GM12865 (cell line): Measurements from ENCODE around the gene PRDM10.

ENCODE experiments used
- DNase-seq: peaks from one replicate; pipeline ENCODE4 v3.0.0; 2010; ENCODE audit warnings: low read depth
- H3K4me3 ChIP-seq: 2 replicates; pipeline ENCODE4 v1.5.1; 2011; ENCODE audit warnings: mild to moderate bottlenecking, low read depth, low read length, control low read depth
- TF ChIP-seq, protein P1 (sequence below): IDR thresholded peaks from 2 replicates; pipeline ENCODE4 v1.5.1; 2011; ENCODE audit warnings: low read length, control low read depth, low read depth, inconsistent platforms; ENCODE audit not compliant: insufficient read depth; ENCODE audit errors: missing control alignments

The PRDM10 gene

DNA sequence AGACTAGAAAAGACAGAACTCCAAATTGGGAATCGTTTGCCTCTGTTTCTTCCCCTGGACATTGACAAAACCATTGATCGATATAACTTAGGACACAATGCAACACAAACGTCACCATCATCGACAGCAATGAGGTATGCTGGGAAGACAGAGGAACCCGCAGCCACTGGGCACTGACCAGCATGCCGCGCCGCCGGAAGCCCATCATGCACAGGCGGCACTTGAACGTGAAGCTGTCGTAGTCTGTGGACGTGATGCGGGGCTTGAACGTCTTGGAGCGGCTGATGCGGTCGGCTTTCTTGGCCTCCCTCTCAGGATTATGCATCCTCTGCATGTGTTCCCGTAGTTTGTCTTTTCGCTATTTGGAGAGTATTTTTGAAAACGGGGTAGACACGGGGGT lies 84.3 kb downstream of the PRDM10 start:
- H3K4me3 ChIP-seq, result no peak overlapping the region
- DNase-seq, result no peak
- TF ChIP-seq, protein P1, sequence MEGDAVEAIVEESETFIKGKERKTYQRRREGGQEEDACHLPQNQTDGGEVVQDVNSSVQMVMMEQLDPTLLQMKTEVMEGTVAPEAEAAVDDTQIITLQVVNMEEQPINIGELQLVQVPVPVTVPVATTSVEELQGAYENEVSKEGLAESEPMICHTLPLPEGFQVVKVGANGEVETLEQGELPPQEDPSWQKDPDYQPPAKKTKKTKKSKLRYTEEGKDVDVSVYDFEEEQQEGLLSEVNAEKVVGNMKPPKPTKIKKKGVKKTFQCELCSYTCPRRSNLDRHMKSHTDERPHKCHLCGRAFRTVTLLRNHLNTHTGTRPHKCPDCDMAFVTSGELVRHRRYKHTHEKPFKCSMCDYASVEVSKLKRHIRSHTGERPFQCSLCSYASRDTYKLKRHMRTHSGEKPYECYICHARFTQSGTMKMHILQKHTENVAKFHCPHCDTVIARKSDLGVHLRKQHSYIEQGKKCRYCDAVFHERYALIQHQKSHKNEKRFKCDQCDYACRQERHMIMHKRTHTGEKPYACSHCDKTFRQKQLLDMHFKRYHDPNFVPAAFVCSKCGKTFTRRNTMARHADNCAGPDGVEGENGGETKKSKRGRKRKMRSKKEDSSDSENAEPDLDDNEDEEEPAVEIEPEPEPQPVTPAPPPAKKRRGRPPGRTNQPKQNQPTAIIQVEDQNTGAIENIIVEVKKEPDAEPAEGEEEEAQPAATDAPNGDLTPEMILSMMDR, result no peak

DNA sequence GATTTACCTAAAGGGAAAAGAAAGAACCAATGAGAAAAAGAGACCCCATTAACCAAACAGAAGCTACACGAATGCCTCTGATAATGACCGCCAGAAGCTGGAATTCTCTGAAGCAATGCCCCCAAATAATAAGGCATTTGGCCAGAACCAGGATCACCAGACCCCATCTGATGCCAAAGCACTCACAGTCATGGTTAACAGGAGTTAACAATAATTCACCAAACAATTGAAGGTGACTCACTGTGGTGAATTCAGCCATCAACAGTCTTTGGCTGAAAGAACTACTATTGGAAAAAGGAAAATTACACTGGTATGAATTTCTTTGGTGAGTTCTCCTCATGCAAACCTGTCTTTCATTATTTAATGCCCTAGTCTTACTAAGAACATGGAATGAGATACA lies 85.4 kb downstream of the PRDM10 start:
- no peak for DNase-seq
- no peak overlapping the region for H3K4me3 ChIP-seq
- TF ChIP-seq, protein P1, result no peak

DNA sequence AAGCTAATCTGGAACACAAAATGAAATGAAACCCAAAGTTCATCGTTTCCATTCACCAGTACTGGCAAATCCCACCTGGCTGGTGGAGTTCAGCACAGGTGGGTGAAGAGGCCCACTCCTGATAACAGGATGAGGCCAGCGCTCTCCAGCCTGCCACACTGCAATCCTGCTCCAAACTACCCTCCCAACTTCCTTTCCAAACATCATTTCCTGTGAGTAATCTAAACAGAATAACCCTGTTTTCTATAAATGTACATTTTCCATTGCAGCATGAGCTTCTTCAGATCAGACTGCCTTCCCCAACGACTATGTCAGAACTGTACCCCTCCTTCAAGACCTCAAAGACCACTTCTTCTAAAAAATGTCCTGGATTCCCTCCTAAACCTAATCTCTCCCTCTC lies 91.3 kb downstream of the PRDM10 start:
- TF ChIP-seq, protein P1, result no peak
- no peak for DNase-seq
- H3K4me3 ChIP-seq, result no peak overlapping the region

DNA sequence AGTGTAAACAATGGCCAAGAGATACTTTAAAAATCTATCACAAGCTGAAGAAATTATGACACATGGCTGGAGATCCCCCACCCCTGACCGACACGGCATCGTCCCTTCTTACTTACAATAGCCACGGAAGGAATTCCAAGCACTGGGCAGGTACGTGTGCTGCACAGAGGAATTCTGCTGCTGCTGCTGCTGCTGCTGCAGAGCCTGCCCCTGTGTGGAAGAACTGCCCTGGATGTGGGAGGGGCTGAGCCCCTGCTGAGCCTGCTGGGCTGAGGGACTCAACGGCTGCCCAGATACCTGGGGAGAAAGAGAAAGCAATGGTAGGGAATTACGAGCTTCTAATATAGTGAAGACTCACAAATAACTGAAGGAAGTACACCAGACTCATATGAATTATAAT lies 92.3 kb downstream of the PRDM10 start:
- TF ChIP-seq, protein P1, result no peak
- no peak for DNase-seq

DNA sequence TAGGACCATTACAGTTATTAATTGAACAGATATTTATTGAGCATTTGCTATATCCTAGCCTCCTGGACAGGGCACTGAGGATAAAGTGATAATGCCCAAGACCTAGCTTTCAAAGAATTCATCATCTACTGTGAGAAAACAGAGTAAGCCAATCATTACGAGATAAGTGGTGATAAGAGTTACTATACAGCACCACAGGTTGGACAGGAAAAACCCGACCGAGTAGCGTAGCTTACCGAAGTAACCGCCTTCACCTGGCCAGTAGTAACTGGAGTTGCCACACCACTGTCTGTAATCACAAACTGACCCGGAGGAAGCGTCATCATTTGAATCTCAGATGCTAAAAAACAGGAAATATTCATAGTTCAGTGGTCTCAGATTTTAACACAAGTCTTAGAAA lies 97.2 kb downstream of the PRDM10 start:
- H3K4me3 ChIP-seq, result no peak overlapping the region
- TF ChIP-seq, protein P1, result no peak
- no peak for DNase-seq

More for the DNA sequence above, 92.3 kb downstream of the PRDM10 start:
- no peak overlapping the region for H3K4me3 ChIP-seq

DNA sequence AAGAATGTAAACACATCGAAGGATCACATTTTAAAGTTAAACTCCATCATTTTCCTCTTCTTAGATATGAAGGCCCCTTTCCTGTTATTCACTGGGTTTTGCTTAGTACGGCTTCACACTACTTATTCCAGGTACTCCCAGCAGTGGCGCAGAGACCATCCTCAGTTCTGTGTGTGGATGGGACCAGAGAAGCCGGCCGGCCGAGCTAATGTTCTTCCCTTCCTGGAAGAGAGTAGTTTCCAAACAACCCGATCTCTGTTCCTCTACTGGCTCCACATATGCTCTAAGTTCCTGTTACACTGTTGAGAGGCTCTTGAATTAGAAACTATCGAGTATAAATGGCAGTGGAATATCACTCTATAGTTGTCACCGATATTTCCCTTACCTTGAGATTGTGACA lies 106.6 kb downstream of the PRDM10 start:
- peak overlapping the region; percentile 60 for H3K4me3 ChIP-seq
- DNase-seq, result no peak
- TF ChIP-seq, protein P1, result no peak
